ENCODE measurements around the gene ZSCAN4.

Gene ZSCAN4, protein sequence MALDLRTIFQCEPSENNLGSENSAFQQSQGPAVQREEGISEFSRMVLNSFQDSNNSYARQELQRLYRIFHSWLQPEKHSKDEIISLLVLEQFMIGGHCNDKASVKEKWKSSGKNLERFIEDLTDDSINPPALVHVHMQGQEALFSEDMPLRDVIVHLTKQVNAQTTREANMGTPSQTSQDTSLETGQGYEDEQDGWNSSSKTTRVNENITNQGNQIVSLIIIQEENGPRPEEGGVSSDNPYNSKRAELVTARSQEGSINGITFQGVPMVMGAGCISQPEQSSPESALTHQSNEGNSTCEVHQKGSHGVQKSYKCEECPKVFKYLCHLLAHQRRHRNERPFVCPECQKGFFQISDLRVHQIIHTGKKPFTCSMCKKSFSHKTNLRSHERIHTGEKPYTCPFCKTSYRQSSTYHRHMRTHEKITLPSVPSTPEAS

GRCh38 chr19:57668635-57669034, at the start of gene ZSCAN4:
TSS of gene ZSCAN4 (plus strand) at chr19:57668935. CDS start at chr19:57676146, 7,211 bp downstream.
- Histone ChIP-seq H3K27me3 (ENCODE audit: insufficient read depth, low read length) (no peaks in the 10 kb centered on the region), H3K4me1 (ENCODE audit: insufficient read depth, low read length) (peaks cover 7% of the 10 kb centered on the region), H3K36me3 (ENCODE audit: insufficient read depth, low read length) (no peaks in the 10 kb centered on the region), H3K9me3 (ENCODE audit: low read length) (no peaks in the 10 kb centered on the region), H2AFZ (ENCODE audit: low read depth, low read length) (no peak within 1 kb of the TSS), H3K4me3 (ENCODE audit: low read length) (no peak within 1 kb of the TSS)

GRCh38 chr19:57620673-57621348, 47.9 kb upstream of the ZSCAN4 start:
- Histone ChIP-seq H3K27me3 (ENCODE audit: insufficient read depth, low read length) (no peaks in the 10 kb centered on the region), H3K4me1 (ENCODE audit: insufficient read depth, low read length) (no peaks in the 10 kb centered on the region), H2AFZ (ENCODE audit: low read depth, low read length) (no peak overlapping the region), H3K4me3 (ENCODE audit: low read length) (no peak overlapping the region), H3K9me3 (ENCODE audit: low read length) (peaks cover 89% of the 10 kb centered on the region), H3K36me3 (ENCODE audit: insufficient read depth, low read length) (peaks cover 97% of the 10 kb centered on the region)

DNA sequence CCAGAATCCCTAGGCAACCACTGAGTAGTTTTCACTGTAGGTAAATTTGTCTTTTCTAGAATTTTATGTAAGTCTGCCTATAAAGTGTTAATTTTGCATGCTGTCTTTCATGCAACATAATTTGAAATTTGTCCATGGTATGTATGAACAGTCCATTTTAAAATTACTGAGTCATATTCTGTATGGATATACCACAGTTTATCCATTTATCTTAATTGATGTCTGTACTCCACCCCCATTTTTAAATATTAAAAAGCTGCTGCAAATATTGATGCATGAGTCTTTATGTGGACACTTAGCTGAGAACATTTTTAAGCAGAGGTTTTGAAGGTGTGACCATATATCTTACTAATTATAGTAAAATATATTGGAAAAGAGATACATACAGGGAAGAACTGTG, 45.6 kb upstream of the ZSCAN4 start:
- peaks cover 74% of the 10 kb centered on the region for H3K36me3 ChIP-seq (ENCODE audit: insufficient read depth, low read length)

DNA sequence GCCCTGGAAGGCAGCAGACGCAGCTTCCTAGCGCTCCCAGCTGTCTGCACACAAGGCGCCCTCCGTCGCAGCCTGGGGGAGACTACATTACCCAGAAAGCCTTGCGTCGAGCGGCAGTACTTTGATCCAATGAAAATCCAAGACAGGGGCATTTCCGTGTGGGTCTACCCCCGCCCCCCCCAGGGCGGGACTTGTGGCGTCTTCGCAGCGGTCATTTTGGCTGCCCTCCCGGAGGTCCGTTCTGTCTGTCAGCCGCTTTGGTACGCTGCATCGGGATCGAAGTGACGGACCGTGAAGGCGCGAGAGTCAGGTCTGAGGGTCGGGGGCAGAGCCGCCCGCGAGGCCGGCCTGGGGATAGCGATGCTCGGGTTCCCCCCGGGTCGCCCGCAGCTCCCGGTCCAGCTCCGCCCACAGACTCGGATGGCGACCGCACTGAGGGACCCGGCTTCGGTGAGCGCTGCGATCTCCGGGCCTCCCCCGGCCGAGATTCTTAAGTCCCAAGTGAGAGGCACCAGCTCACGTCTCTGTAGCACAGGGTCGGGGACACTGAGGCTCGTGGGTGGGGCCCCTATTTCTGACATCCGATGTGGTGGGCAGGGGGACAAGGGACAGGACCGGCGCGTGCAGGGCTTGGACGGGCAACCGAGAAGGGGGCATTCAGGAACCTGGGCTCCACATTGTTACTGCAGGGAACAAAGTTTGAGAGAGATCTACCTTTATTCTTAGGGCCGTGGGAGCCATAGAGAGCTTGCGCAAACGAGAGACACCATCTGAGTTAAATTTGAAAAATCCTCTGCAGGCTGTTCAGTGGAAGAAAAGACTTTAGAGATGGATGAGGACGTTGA, 35.5 kb upstream of the ZSCAN4 start, which contains the start of gene ZNF211:
Gene ZNF211, plus strand, starts transcription at position 182 of the 845 bp plus-strand sequence. Its CDS starts 179 bp downstream, at position 361.
- peak within 1 kb of the TSS; percentile 55 for H2AFZ ChIP-seq (ENCODE audit: low read depth, low read length)
- H3K4me1 ChIP-seq (ENCODE audit: insufficient read depth, low read length), result peaks cover 10% of the 10 kb centered on the region
- peak within 1 kb of the TSS; percentile 76 for H3K4me3 ChIP-seq (ENCODE audit: low read length)
- no peaks in the 10 kb centered on the region for H3K27me3 ChIP-seq (ENCODE audit: insufficient read depth, low read length)
- peaks cover 45% of the 10 kb centered on the region for H3K36me3 ChIP-seq (ENCODE audit: insufficient read depth, low read length)
- peaks cover 16% of the 10 kb centered on the region for H3K9me3 ChIP-seq (ENCODE audit: low read length)

More for the DNA sequence above, 45.6 kb upstream of the ZSCAN4 start:
- Histone ChIP-seq H2AFZ (ENCODE audit: low read depth, low read length) (no peak overlapping the region), H3K27me3 (ENCODE audit: insufficient read depth, low read length) (no peaks in the 10 kb centered on the region), H3K4me1 (ENCODE audit: insufficient read depth, low read length) (no peaks in the 10 kb centered on the region), H3K9me3 (ENCODE audit: low read length) (peaks cover 71% of the 10 kb centered on the region), H3K4me3 (ENCODE audit: low read length) (no peak overlapping the region)

DNA sequence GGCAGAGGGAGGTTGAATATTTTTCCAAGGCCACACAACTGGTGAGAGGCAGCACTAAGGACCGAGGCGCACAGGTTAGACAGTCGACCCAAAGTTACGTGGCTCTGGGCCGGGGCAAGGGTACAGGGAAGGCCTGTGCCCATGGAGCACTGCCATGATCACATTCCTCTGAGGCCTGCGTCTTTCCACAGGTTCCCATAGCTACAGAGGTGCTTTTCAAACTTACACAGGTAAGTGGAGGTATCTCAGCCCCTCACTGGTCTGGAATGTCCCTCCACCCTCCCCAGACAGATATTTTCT, 35.0 kb upstream of the ZSCAN4 start:
- H3K36me3 ChIP-seq (ENCODE audit: insufficient read depth, low read length), result peaks cover 45% of the 10 kb centered on the region
- H2AFZ ChIP-seq (ENCODE audit: low read depth, low read length), result peak overlapping the region; percentile 55
- H3K9me3 ChIP-seq (ENCODE audit: low read length), result peaks cover 20% of the 10 kb centered on the region
- peak overlapping the region; percentile 76 for H3K4me3 ChIP-seq (ENCODE audit: low read length)
- peaks cover 10% of the 10 kb centered on the region for H3K4me1 ChIP-seq (ENCODE audit: insufficient read depth, low read length)
- H3K27me3 ChIP-seq (ENCODE audit: insufficient read depth, low read length), result no peaks in the 10 kb centered on the region

GRCh38 chr19:57637379-57637778, 31.4 kb upstream of the ZSCAN4 start:
- H3K27me3 ChIP-seq (ENCODE audit: insufficient read depth, low read length), result no peaks in the 10 kb centered on the region
- peaks cover 51% of the 10 kb centered on the region for H3K9me3 ChIP-seq (ENCODE audit: low read length)
- peaks cover 69% of the 10 kb centered on the region for H3K36me3 ChIP-seq (ENCODE audit: insufficient read depth, low read length)
- H3K4me3 ChIP-seq (ENCODE audit: low read length), result no peak overlapping the region
- H3K4me1 ChIP-seq (ENCODE audit: insufficient read depth, low read length), result peaks cover 10% of the 10 kb centered on the region
- H2AFZ ChIP-seq (ENCODE audit: low read depth, low read length), result no peak overlapping the region

DNA sequence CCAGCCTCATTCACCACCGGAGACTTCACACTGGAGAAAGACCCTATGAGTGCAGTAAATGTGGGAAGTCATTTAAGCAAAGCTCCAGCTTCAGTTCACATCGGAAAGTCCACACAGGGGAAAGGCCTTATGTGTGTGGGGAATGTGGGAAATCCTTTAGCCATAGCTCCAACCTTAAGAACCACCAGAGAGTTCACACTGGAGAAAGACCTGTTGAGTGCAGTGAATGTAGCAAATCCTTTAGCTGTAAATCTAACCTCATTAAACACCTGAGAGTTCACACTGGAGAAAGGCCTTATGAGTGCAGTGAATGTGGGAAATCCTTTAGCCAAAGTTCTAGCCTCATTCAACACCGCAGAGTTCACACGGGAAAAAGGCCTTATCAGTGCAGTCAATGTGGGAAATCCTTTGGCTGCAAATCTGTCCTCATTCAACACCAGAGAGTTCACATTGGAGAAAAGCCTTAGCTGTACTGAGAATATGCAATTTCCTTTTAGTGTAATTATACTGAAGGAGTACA, 27.0 kb upstream of the ZSCAN4 start:
- Histone ChIP-seq H3K27me3 (ENCODE audit: insufficient read depth, low read length) (no peaks in the 10 kb centered on the region), H3K36me3 (ENCODE audit: insufficient read depth, low read length) (peaks cover 56% of the 10 kb centered on the region), H3K4me1 (ENCODE audit: insufficient read depth, low read length) (no peaks in the 10 kb centered on the region), H3K4me3 (ENCODE audit: low read length) (no peak overlapping the region), H3K9me3 (ENCODE audit: low read length) (peaks cover 50% of the 10 kb centered on the region), H2AFZ (ENCODE audit: low read depth, low read length) (no peak overlapping the region)

GRCh38 chr19:57642396-57643046, 26.2 kb upstream of the ZSCAN4 start:
- no peaks in the 10 kb centered on the region for H3K4me1 ChIP-seq (ENCODE audit: insufficient read depth, low read length)
- H2AFZ ChIP-seq (ENCODE audit: low read depth, low read length), result no peak overlapping the region
- no peaks in the 10 kb centered on the region for H3K27me3 ChIP-seq (ENCODE audit: insufficient read depth, low read length)
- peaks cover 49% of the 10 kb centered on the region for H3K36me3 ChIP-seq (ENCODE audit: insufficient read depth, low read length)
- H3K9me3 ChIP-seq (ENCODE audit: low read length), result peaks cover 43% of the 10 kb centered on the region
- H3K4me3 ChIP-seq (ENCODE audit: low read length), result no peak overlapping the region

DNA sequence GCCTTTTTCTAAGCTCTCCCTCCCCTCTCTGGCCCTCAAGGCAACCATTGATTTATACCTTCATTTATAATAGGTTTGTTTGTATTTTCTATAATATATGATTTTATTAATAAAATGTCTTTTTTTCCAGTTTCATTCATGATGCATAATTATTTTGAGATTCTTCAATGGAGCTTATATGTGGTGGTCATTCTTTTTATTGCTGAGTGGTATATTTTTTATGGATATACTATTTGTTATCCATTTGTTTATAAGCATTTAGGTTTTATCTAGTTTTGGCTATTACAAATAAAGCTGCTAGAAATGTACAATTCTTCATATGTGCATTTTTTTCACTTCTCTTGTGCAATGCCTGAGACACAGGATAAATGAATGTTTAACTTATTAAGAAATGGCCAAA, 25.0 kb upstream of the ZSCAN4 start:
- Histone ChIP-seq H3K27me3 (ENCODE audit: insufficient read depth, low read length) (no peaks in the 10 kb centered on the region), H2AFZ (ENCODE audit: low read depth, low read length) (no peak overlapping the region), H3K4me3 (ENCODE audit: low read length) (no peak overlapping the region), H3K36me3 (ENCODE audit: insufficient read depth, low read length) (peaks cover 47% of the 10 kb centered on the region), H3K9me3 (ENCODE audit: low read length) (peaks cover 39% of the 10 kb centered on the region), H3K4me1 (ENCODE audit: insufficient read depth, low read length) (no peaks in the 10 kb centered on the region)

- Histone ChIP-seq H3K27me3 (ENCODE audit: insufficient read depth, low read length) (no peaks in the 10 kb centered on the region), H3K4me3 (ENCODE audit: low read length) (no peak overlapping the region), H3K36me3 (ENCODE audit: insufficient read depth, low read length) (peaks cover 2% of the 10 kb centered on the region), H2AFZ (ENCODE audit: low read depth, low read length) (no peak overlapping the region), H3K9me3 (ENCODE audit: low read length) (no peaks in the 10 kb centered on the region), H3K4me1 (ENCODE audit: insufficient read depth, low read length) (no peaks in the 10 kb centered on the region)
Observed at GRCh38 chr19:57648331-57649003, 20.3 kb upstream of the ZSCAN4 start.

DNA sequence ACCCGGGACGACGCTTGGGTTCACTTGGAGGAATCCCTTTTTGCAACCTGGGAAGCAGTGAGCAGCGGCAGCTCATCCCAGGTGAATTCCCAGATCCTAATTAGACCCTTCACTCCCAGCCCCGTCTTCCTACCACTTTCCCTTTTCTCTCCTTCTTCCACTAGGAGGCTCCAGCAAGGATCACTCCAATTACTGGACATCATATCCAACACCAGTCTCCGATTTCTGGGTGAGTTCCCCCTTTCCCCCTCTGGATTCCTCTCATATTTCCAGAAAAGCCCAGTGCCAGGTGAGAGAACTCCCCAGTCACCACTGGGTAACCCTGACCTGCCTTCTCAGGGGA, 17.1 kb upstream of the ZSCAN4 start:
- Histone ChIP-seq H2AFZ (ENCODE audit: low read depth, low read length) (no peak overlapping the region), H3K4me3 (ENCODE audit: low read length) (no peak overlapping the region), H3K27me3 (ENCODE audit: insufficient read depth, low read length) (peaks cover 2% of the 10 kb centered on the region), H3K9me3 (ENCODE audit: low read length) (no peaks in the 10 kb centered on the region), H3K36me3 (ENCODE audit: insufficient read depth, low read length) (no peaks in the 10 kb centered on the region), H3K4me1 (ENCODE audit: insufficient read depth, low read length) (no peaks in the 10 kb centered on the region)

- H3K36me3 ChIP-seq (ENCODE audit: insufficient read depth, low read length), result no peaks in the 10 kb centered on the region
- no peaks in the 10 kb centered on the region for H3K4me1 ChIP-seq (ENCODE audit: insufficient read depth, low read length)
- H3K27me3 ChIP-seq (ENCODE audit: insufficient read depth, low read length), result peaks cover 2% of the 10 kb centered on the region
- H3K4me3 ChIP-seq (ENCODE audit: low read length), result no peak overlapping the region
- H3K9me3 ChIP-seq (ENCODE audit: low read length), result no peaks in the 10 kb centered on the region
- no peak overlapping the region for H2AFZ ChIP-seq (ENCODE audit: low read depth, low read length)
Observed at GRCh38 chr19:57653689-57654088, 15.0 kb upstream of the ZSCAN4 start.
